Breast epithelium (tissue), 3 donors: ENCODE measurements around the gene HYAL3.

Experiments
- CTCF ChIP-seq, 3 donors: fragments of 450-650 bp; IDR thresholded peaks; one replicate each; pipeline ENCODE4 v1.5.1; 2016 to 2017; ENCODE audit warnings: antibody characterized with exemption in 3 of 3, mild to moderate bottlenecking in 3 of 3, moderate library complexity in 3 of 3
- POLR2A ChIP-seq: fragments of 450-650 bp; IDR thresholded peaks from one replicate; pipeline ENCODE4 v1.6.1; 2016; ENCODE audit warnings: antibody characterized with exemption, mild to moderate bottlenecking, moderate library complexity
- POLR2AphosphoS5 ChIP-seq, 3 donors: sonication (generic); formaldehyde crosslinking; IDR thresholded peaks; one replicate each; pipeline ENCODE4 v1.6.1; 2017; ENCODE audit warnings: antibody characterized with exemption in 3 of 3

- TF ChIP-seq POLR2A (no peak), CTCF (IDR thresholded peaks at IDR 0.05) (no peak), POLR2AphosphoS5 (IDR thresholded peaks at IDR 0.05) (no peak)
Measured at GRCh38 chr3:50275141-50275995, 23.8 kb downstream of the HYAL3 start.
